Spleen (tissue), 7 donors: ENCODE results near the gene SPDEF.

Experiments used
- POLR2A ChIP-seq, 3 donors: fragments of 450-650 bp; IDR thresholded peaks; one replicate each; pipeline ENCODE4 v1.5.1; 2017; ENCODE audit warnings: antibody characterized with exemption in 3 of 3, mild to moderate bottlenecking in 1 of 3
- TF ChIP-seq, protein P1 (sequence below), 11 experiments: fragments of 200-600 bp in 7 of 11; fragments of 450-650 bp in 4 of 11; sonication (generic) in 4 of 11; IDR thresholded peaks in 8 of 11; conservative IDR thresholded peaks in 3 of 11; 1 replicate in 7 of 11; 2 replicates in 4 of 11; pipeline versions ENCODE4 v1.4.0 to v1.8.0; 2016 to 2021; ENCODE audit warnings: antibody characterized with exemption in 11 of 11, inconsistent platforms in 4 of 11, mild to moderate bottlenecking in 1 of 11
- donor health status: DM: no; HTN: no; CAD: no; lungs with moderate emphysema.
- donor health status: DM: no; HTN: no; CAD: no.
- donor health status: DM: no; HTN: no; CAD: no.

DNA sequence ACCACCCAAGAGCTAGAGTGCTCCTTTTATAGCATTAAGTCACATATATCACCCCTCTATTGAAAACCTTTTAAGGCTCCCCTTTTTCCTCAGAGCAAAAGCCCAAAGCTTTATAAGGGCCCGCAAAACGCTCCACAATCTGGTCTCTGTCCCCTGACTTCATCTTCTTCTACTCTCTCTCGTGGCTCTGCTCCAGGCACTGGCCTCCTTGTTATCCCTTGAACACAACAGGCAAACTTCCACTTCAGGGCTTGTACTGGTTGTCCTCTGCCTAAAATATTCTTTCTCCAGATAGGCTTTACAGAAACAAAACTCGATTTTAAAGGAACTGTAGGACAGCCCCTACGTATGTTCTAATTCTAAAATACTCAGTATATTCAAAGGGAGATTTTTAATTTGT, 44.0 kb upstream of the SPDEF start:
- TF ChIP-seq, protein P1, sequence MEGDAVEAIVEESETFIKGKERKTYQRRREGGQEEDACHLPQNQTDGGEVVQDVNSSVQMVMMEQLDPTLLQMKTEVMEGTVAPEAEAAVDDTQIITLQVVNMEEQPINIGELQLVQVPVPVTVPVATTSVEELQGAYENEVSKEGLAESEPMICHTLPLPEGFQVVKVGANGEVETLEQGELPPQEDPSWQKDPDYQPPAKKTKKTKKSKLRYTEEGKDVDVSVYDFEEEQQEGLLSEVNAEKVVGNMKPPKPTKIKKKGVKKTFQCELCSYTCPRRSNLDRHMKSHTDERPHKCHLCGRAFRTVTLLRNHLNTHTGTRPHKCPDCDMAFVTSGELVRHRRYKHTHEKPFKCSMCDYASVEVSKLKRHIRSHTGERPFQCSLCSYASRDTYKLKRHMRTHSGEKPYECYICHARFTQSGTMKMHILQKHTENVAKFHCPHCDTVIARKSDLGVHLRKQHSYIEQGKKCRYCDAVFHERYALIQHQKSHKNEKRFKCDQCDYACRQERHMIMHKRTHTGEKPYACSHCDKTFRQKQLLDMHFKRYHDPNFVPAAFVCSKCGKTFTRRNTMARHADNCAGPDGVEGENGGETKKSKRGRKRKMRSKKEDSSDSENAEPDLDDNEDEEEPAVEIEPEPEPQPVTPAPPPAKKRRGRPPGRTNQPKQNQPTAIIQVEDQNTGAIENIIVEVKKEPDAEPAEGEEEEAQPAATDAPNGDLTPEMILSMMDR (IDR thresholded peaks at IDR 0.05 in 8 of 11, conservative IDR thresholded peaks at IDR 0.05 in 3 of 11) = no peak
- no peak for TF ChIP-seq POLR2A (IDR thresholded peaks at IDR 0.05)
